SK-N-SH (cell line): Measurements from ENCODE around the gene SMIM34. TPM values are rescaled to one million over a fixed set of nuclear protein-coding genes. Genes with fewer than 3 reads are reported as not detected.
"Not testable (repeated sequence)": the region's sequence is repeated elsewhere in the genome, so short reads cannot be mapped to it uniquely, and the experiment has no call there.

Source experiments
- CTCF ChIA-PET: fragments of 300-600, 350-600 bp; formaldehyde crosslinking; extraction: SDS; loops from one replicate; lab custom pipeline; 2021; lab: Yijun Ruan, JAX
- POLR2A ChIA-PET: fragments of 350-600 bp; sonication (Branson Sonifier 250); formaldehyde crosslinking; extraction: SDS; loops from one replicate; lab custom pipeline; 2020; ENCODE audit warnings: antibody characterized with exemption, inconsistent platforms; lab: Yijun Ruan, JAX
- DNase-seq: peaks from one replicate; pipeline ENCODE4 v3.0.0; 2012
- H2AFZ ChIP-seq: fragments of 200-600 bp; sonication (generic); 2 replicates; pipeline ENCODE4 v1.8.1; 2016; ENCODE audit warnings: antibody characterized with exemption, mild to moderate bottlenecking, low read depth
- H3F3A ChIP-seq: fragments of 200-600 bp; sonication (generic); replicated peaks from 2 replicates; pipeline ENCODE3; 2016; ENCODE audit warnings: antibody characterized with exemption, mild to moderate bottlenecking; ENCODE audit not compliant: insufficient read depth
- H3K27ac ChIP-seq, 2 experiments: fragments of 200-500 bp in 1 of 2; fragments of 200-600 bp in 1 of 2; sonication (Bioruptor generic) in 1 of 2; sonication (generic), shearing (Covaris generic) in 1 of 2; 2 replicates each; pipeline versions ENCODE4 v1.5.1 to v1.6.1; 2014 to 2016; ENCODE audit warnings: low read depth in 2 of 2, inconsistent platforms in 1 of 2, low read length in 1 of 2, mild to moderate bottlenecking in 1 of 2, mixed read lengths in 1 of 2
- H3K27me3 ChIP-seq: fragments of 200-600 bp; sonication (generic), shearing (Covaris generic); 2 replicates; pipeline ENCODE4 v1.6.1; 2016; ENCODE audit warnings: mixed run types; ENCODE audit not compliant: insufficient read depth
- H3K36me3 ChIP-seq, 2 experiments: fragments of 200-500 bp in 1 of 2; fragments of 200-600 bp in 1 of 2; sonication (Bioruptor generic) in 1 of 2; sonication (generic) in 1 of 2; replicated peaks in 1 of 2; 2 replicates each; pipeline versions ENCODE3 to v1.5.1; 2014 to 2016; ENCODE audit warnings: low read length in 1 of 2, mild to moderate bottlenecking in 1 of 2; ENCODE audit not compliant: insufficient read depth in 2 of 2, control insufficient read depth in 1 of 2
- H3K4me1 ChIP-seq, 2 experiments: fragments of 200-500 bp in 1 of 2; fragments of 200-600 bp in 1 of 2; sonication (Bioruptor generic) in 1 of 2; sonication (generic), shearing (Covaris generic) in 1 of 2; 2 replicates each; pipeline versions ENCODE4 v1.5.1 to v1.6.1; 2014 to 2016; ENCODE audit warnings: low read depth in 1 of 2, low read length in 1 of 2, mixed run types in 1 of 2; ENCODE audit not compliant: insufficient read depth in 2 of 2, control insufficient read depth in 1 of 2
- H3K4me2 ChIP-seq: fragments of 200-600 bp; sonication (generic), shearing (Covaris generic); 2 replicates; pipeline ENCODE4 v1.6.1; 2017; ENCODE audit warnings: mixed run types
- H3K4me3 ChIP-seq, 2 experiments: fragments of 200-500 bp in 1 of 2; fragments of 200-600 bp in 1 of 2; sonication (Bioruptor generic) in 1 of 2; sonication (generic), shearing (Covaris generic) in 1 of 2; 2 replicates each; pipeline versions ENCODE4 v1.5.1 to v1.8.1; 2014 to 2016; ENCODE audit warnings: low read depth in 2 of 2, inconsistent platforms in 1 of 2, low read length in 1 of 2, mild to moderate bottlenecking in 1 of 2, mixed read lengths in 1 of 2, moderate library complexity in 1 of 2
- H3K79me2 ChIP-seq: fragments of 200-600 bp; sonication (generic); 2 replicates; pipeline ENCODE4 v1.8.1; 2017; ENCODE audit warnings: mild to moderate bottlenecking; ENCODE audit not compliant: insufficient read depth
- H3K9ac ChIP-seq: fragments of 200-600 bp; sonication (generic); 2 replicates; pipeline ENCODE4 v1.6.1; 2017; ENCODE audit warnings: mixed run types
- H3K9me2 ChIP-seq: fragments of 200-600 bp; sonication (generic); 2 replicates; pipeline ENCODE4 v1.6.1; 2017; ENCODE audit warnings: mixed run types
- H3K9me3 ChIP-seq: fragments of 200-600 bp; sonication (generic); 2 replicates; pipeline ENCODE4 v1.6.1; 2017; ENCODE audit warnings: mixed run types, mild to moderate bottlenecking, moderate library complexity
- H4K20me1 ChIP-seq: fragments of 200-600 bp; sonication (generic); 2 replicates; pipeline ENCODE4 v1.6.1; 2017; ENCODE audit warnings: mild to moderate bottlenecking, mixed run types; ENCODE audit not compliant: insufficient read depth
- WGBS: methylation state at CpG from one replicate; pipeline ENCODE4 v1.1.6; 2017; ENCODE audit warnings: low lambda C conversion rate; 5-methylcytosine and 5-hydroxymethylcytosine counted together
- polyA plus RNA-seq, 3 experiments: library from polyadenylated mRNA; depleted of rRNA; stranded (reverse); fragments of >200 nt; gene quantifications; 2 replicates each; pipeline ENCODE4 v1.2.3, GENCODE V29; 2012

SMIM34 gene
- polyA plus RNA-seq, 1 of the 3 experiments (the other 2 are of a cell fraction): not detected

DNA sequence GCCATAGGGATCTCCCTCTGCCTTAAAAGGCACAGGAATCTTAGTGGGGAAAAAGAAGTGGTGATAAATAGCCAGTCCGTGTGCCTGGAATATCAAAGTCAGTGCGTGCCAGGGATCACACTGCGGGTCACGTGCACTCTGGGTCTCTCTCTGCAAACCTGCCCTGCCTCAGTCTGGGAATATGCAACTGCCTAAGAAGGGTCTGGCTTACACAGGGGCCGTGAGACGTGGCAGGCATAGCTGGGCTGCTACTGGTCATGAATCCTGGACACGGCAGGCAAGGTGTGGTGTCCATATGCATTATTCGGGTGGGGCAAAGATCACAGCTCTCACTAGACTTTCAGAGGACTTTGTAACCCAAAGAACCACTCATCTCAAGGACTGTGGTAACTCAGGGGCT, 23.3 kb upstream of the SMIM34 start:
- CTCF ChIA-PET, H3K36me3 ChIP-seq, H3K9me3 ChIP-seq, H4K20me1 ChIP-seq, H3K9ac ChIP-seq, DNase-seq, H3F3A ChIP-seq, H3K79me2 ChIP-seq, H3K27ac ChIP-seq, H2AFZ ChIP-seq, H3K27me3 ChIP-seq, H3K4me1 ChIP-seq, H3K4me2 ChIP-seq, POLR2A ChIA-PET, H3K4me3 ChIP-seq, H3K9me2 ChIP-seq: not testable (repeated sequence)
- no CpG with 5 or more reads among the region's 8 CpGs for WGBS

DNA sequence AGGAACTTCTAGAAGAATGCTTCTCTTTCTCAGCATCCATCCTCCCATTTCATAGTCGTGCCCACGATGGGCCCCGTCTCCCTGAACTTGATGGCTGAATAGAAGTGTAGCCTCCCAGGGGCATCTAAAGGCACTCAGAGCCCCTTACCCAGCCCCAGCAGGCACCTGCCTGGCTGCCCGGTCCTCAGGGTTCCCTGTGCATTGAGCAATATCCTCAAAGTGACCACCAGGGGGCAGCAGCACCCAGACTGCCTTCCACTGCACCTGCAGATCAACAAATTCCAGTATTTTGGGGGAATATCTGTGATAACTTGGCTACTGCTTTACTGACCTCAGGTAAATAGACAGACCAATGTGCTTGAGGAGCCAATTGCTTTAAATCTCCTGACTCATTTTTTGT, 19.7 kb upstream of the SMIM34 start:
- H3K4me2 ChIP-seq, H3K4me1 ChIP-seq, CTCF ChIA-PET, H3K79me2 ChIP-seq, H3K9ac ChIP-seq, H3K27me3 ChIP-seq, H3F3A ChIP-seq, H3K27ac ChIP-seq, H2AFZ ChIP-seq, DNase-seq, H3K36me3 ChIP-seq, H3K9me2 ChIP-seq, POLR2A ChIA-PET, H4K20me1 ChIP-seq, H3K9me3 ChIP-seq, H3K4me3 ChIP-seq: not testable (repeated sequence)
- WGBS: no CpG with 5 or more reads among the region's 4 CpGs

DNA sequence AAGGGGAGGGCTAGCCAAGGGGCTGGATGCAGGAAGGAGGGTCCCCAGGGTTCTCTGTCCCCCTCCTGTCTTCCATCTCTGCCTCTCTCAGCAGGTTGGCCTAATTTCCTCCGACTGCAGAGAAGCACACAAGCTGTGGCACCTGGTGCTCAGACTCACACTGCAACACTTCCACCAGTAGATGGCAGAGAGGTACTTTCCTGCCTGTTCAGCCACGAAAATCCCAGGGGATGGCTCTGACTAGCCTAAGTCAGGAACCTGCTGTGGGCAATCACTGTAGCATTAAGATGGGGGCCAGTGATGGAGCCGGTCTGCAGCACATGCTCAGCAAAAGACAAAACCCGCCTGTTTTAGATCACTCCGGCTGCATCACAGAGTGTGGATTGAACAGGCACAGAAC, 6.0 kb upstream of the SMIM34 start:
- H3K36me3 ChIP-seq, H3K9me3 ChIP-seq, H3K4me1 ChIP-seq, H3K27ac ChIP-seq, H3K4me3 ChIP-seq, H3K9me2 ChIP-seq, H3K9ac ChIP-seq, DNase-seq, H3K79me2 ChIP-seq, POLR2A ChIA-PET, H4K20me1 ChIP-seq, H3K4me2 ChIP-seq, H3K27me3 ChIP-seq, H2AFZ ChIP-seq, CTCF ChIA-PET, H3F3A ChIP-seq: not testable (repeated sequence)
- WGBS: no CpG with 5 or more reads among the region's 5 CpGs

DNA sequence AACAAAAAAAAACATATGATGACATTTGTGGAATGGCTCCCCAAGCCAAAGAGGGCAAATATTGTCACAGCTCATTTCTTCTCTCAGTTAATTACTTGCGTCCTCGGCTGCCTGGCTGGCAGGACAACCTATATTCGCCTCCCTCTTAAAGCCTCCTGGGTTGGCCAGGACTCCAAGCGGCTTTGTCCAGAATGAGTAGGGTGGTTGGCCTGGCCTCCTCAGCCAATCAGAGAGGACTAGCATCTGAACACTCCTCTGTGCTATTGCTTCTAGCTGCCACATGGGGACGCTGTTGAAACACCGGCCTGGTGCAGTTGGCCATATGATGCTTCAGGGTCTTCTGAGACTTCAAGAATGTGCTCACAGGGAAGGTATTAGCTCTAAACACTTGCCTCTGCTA, 4.7 kb upstream of the SMIM34 start:
- H3K27me3 ChIP-seq, H3K4me1 ChIP-seq, H2AFZ ChIP-seq, H3K4me3 ChIP-seq, H3K36me3 ChIP-seq, H3K9me2 ChIP-seq, H3K27ac ChIP-seq, H3K9me3 ChIP-seq, CTCF ChIA-PET, H3K4me2 ChIP-seq, H3K9ac ChIP-seq, H4K20me1 ChIP-seq, H3K79me2 ChIP-seq, POLR2A ChIA-PET, H3F3A ChIP-seq, DNase-seq: not testable (repeated sequence)
- WGBS: no CpG with 5 or more reads among the region's 6 CpGs

GRCh38 chr21:34427339-34427738, 3.6 kb upstream of the SMIM34 start:
- H2AFZ ChIP-seq, H3F3A ChIP-seq, H3K27ac ChIP-seq, H3K36me3 ChIP-seq, H3K4me1 ChIP-seq, H3K4me3 ChIP-seq, H3K4me2 ChIP-seq, H4K20me1 ChIP-seq, H3K9me3 ChIP-seq, POLR2A ChIA-PET, H3K9me2 ChIP-seq, H3K9ac ChIP-seq, DNase-seq, H3K79me2 ChIP-seq, H3K27me3 ChIP-seq, CTCF ChIA-PET: not testable (repeated sequence)
- WGBS: no CpG with 5 or more reads among the region's 8 CpGs

- H3F3A ChIP-seq, H3K27ac ChIP-seq, H3K9ac ChIP-seq, H3K4me2 ChIP-seq, H2AFZ ChIP-seq, H3K36me3 ChIP-seq, H3K4me1 ChIP-seq, H3K27me3 ChIP-seq, H3K9me2 ChIP-seq, H3K79me2 ChIP-seq, H4K20me1 ChIP-seq, H3K9me3 ChIP-seq, H3K4me3 ChIP-seq, DNase-seq, CTCF ChIA-PET, POLR2A ChIA-PET: not testable (repeated sequence)
- WGBS: no CpG with 5 or more reads among the region's 5 CpGs
Observed at GRCh38 chr21:34417448-34418077, 6.2 kb downstream of the SMIM34 start.
